HFFc6 (cell line): Measurements from ENCODE around the gene APOL4. TPM values are rescaled to one million over a fixed set of nuclear protein-coding genes. Genes with fewer than 3 reads are reported as not detected.

Experiments used
- DNase-seq: peaks from one replicate; pipeline ENCODE4 v3.0.0-alpha.2; 2018
- H3K27ac Mint-ChIP-seq: 2 replicates; pipeline ENCODE4 v1.8.0; 2020; ENCODE audit warnings: mild to moderate bottlenecking, mixed read lengths
- H3K27me3 Mint-ChIP-seq: 2 replicates; pipeline ENCODE4 v1.8.0; 2021; ENCODE audit warnings: mild to moderate bottlenecking, moderate library complexity, mixed read lengths; ENCODE audit not compliant: insufficient read depth
- H3K36me3 Mint-ChIP-seq: 2 replicates; pipeline ENCODE4 v1.8.0; 2021; ENCODE audit warnings: low read depth, mixed read lengths
- H3K4me1 Mint-ChIP-seq: 2 replicates; pipeline ENCODE4 v1.8.0; 2020; ENCODE audit warnings: low read depth, mixed read lengths
- H3K4me3 Mint-ChIP-seq: 2 replicates; pipeline ENCODE4 v1.8.0; 2020; ENCODE audit warnings: mild to moderate bottlenecking, moderate library complexity, mixed read lengths
- H3K9me3 Mint-ChIP-seq: 2 replicates; pipeline ENCODE4 v1.8.0; 2020; ENCODE audit warnings: mild to moderate bottlenecking, mixed read lengths
- CTCF ChIP-seq: fragments of 200-600 bp; sonication (generic); IDR thresholded peaks from 2 replicates; pipeline ENCODE4 v1.5.0; 2021; ENCODE audit warnings: antibody characterized with exemption, mild to moderate bottlenecking
- total RNA-seq, 6 experiments: library from RNA; stranded (reverse); fragmentation: NEBNext Ultra II Directional; extraction: Animal tissue kit (Norgen Biotek cat#: 25700); gene quantifications; 2 replicates in 1 of 6; 3 replicates in 5 of 6; pipeline ENCODE4 v1.2.3, GENCODE V29; 2021

The APOL4 gene
- total RNA-seq, 6 experiments from 2014 or later: not detected

- no peak for DNase-seq
- Mint-ChIP-seq H3K4me3 (no peak overlapping the region), H3K27ac (no peak overlapping the region), H3K4me1 (peaks cover 28% of the 10 kb centered on the region), H3K36me3 (peaks cover 8% of the 10 kb centered on the region; the same call in 1 of the 2 replicates), H3K9me3 (peaks cover 7% of the 10 kb centered on the region; the same call in 1 of the 2 replicates), H3K27me3 (peaks cover 10% of the 10 kb centered on the region)
- no peak for TF ChIP-seq CTCF
Observed at GRCh38 chr22:36151006-36151595, 50.5 kb downstream of the APOL4 start.

- DNase-seq: no peak
Observed at GRCh38 chr22:36149441-36149840, 52.2 kb downstream of the APOL4 start.

GRCh38 chr22:36148411-36148810 is 53.2 kb downstream of the APOL4 start:
- peaks cover 7% of the 10 kb centered on the region; the same call in 1 of the 2 replicates for H3K9me3 Mint-ChIP-seq
- no peak overlapping the region for H3K27ac Mint-ChIP-seq
- H3K36me3 Mint-ChIP-seq: peaks cover 8% of the 10 kb centered on the region; the same call in 1 of the 2 replicates
- no peak for TF ChIP-seq CTCF
- H3K4me3 Mint-ChIP-seq: no peak overlapping the region
- DNase-seq: no peak
- peaks cover 22% of the 10 kb centered on the region for H3K4me1 Mint-ChIP-seq
- H3K27me3 Mint-ChIP-seq: peaks cover 15% of the 10 kb centered on the region

More at GRCh38 chr22:36149441-36149840, 52.2 kb downstream of the APOL4 start:
- Mint-ChIP-seq H3K9me3 (peaks cover 7% of the 10 kb centered on the region; the same call in 1 of the 2 replicates), H3K4me3 (no peak overlapping the region), H3K27ac (no peak overlapping the region), H3K4me1 (peaks cover 25% of the 10 kb centered on the region), H3K36me3 (peaks cover 8% of the 10 kb centered on the region; the same call in 1 of the 2 replicates), H3K27me3 (peaks cover 10% of the 10 kb centered on the region)
- no peak for TF ChIP-seq CTCF

GRCh38 chr22:36147196-36147791 is 54.3 kb downstream of the APOL4 start:
- Mint-ChIP-seq H3K36me3 (peaks cover 7% of the 10 kb centered on the region; the same call in 1 of the 2 replicates), H3K27ac (no peak overlapping the region), H3K4me3 (no peak overlapping the region), H3K27me3 (peaks cover 24% of the 10 kb centered on the region), H3K9me3 (peaks cover 7% of the 10 kb centered on the region; the same call in 1 of the 2 replicates), H3K4me1 (peaks cover 22% of the 10 kb centered on the region)
- TF ChIP-seq CTCF: no peak
- no peak for DNase-seq

GRCh38 chr22:36145881-36146280 is 55.7 kb downstream of the APOL4 start:
- peaks cover 27% of the 10 kb centered on the region for H3K27me3 Mint-ChIP-seq
- no peak overlapping the region for H3K27ac Mint-ChIP-seq
- H3K36me3 Mint-ChIP-seq: no peaks in the 10 kb centered on the region
- H3K9me3 Mint-ChIP-seq: no peaks in the 10 kb centered on the region
- peaks cover 18% of the 10 kb centered on the region for H3K4me1 Mint-ChIP-seq
- H3K4me3 Mint-ChIP-seq: no peak overlapping the region
- DNase-seq: no peak
- TF ChIP-seq CTCF: no peak
